Measurements from ENCODE around the gene PBXIP1. TPM values are rescaled to one million over a fixed set of nuclear protein-coding genes. Genes with fewer than 3 reads are reported as not detected.

PBXIP1 gene
- total and polyA plus RNA-seq, 10 of the 15 experiments (the other 5 are each of a cell fraction or from before 2014, with no cell fraction given): 0.63 to 25.6 (median 15.4) TPM

GRCh38 chr1:154998818-154999570 is 43.1 kb upstream of the PBXIP1 start (continued):
- TF ChIP-seq SKIL (IDR thresholded peaks at IDR 0.05; ENCODE audit: low read depth, poor library complexity, severe bottlenecking): peak; percentile 23
- TF ChIP-seq STAT1 (conservative IDR thresholded peaks at IDR 0.05): no peak
- TF ChIP-seq BCL3 (IDR thresholded peaks at IDR 0.05; ENCODE audit: borderline replicate concordance, insufficient read depth, low read depth, low read length, poor library complexity, severe bottlenecking): no peak
- TF ChIP-seq TAF1 (IDR thresholded peaks at IDR 0.05; ENCODE audit: borderline replicate concordance, low read depth, low read length): no peak
- no peak for TF ChIP-seq EZH2 (IDR thresholded peaks at IDR 0.05; ENCODE audit: borderline replicate concordance, control insufficient read depth, low read depth, low read length)
- no peak for TF ChIP-seq ZBTB33 (IDR thresholded peaks at IDR 0.05)
- no peak for TF ChIP-seq MXI1 (IDR thresholded peaks at IDR 0.05; ENCODE audit: low read depth, low read length)
- TF ChIP-seq PAX5 (IDR thresholded peaks at IDR 0.05; ENCODE audit: borderline replicate concordance, low read depth, low read length): 0 out of 2 replicates have a peak, but pooled peaks have one; percentile 10
- TF ChIP-seq CBX3 (IDR thresholded peaks at IDR 0.05; ENCODE audit: borderline replicate concordance, low read depth): no peak
- TF ChIP-seq CEBPZ (IDR thresholded peaks at IDR 0.05; ENCODE audit: low read depth, low read length): no peak
- TF ChIP-seq TBL1XR1 (IDR thresholded peaks at IDR 0.05; ENCODE audit: low read depth, low read length): no peak
- TF ChIP-seq ASH2L (IDR thresholded peaks at IDR 0.05; ENCODE audit: borderline replicate concordance, low read depth): no peak
- TF ChIP-seq E4F1 (IDR thresholded peaks at IDR 0.05; ENCODE audit: borderline replicate concordance, partially characterized antibody): no peak
- no peak for TF ChIP-seq BRCA1 (IDR thresholded peaks at IDR 0.05; ENCODE audit: low read depth, low read length)
- TF ChIP-seq MLLT1 (IDR thresholded peaks at IDR 0.05): peak; percentile 41
